ENCODE measurements around the gene ZDHHC24.
"Not testable (repeated sequence)": the region's sequence is repeated elsewhere in the genome, so short reads cannot be mapped to it uniquely, and the experiment has no call there.

DNA sequence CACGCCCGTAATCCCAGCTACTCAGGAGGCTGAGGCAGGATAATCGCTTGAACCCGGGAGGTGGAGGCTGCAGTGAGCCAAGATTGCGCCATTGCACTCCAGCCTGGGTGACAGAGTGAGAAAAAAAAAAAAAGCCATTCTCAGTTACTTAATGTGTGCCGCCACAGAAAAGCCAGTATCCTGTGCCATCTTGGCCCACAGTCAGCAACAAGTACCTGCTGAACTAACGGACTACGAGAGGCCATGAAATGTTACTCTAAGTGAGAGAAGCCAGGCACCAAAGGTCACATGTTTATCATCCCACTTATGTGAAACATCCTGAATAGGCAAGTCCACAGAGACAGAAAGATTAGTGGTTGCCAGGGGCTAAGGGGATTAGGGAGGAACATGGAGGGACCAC is 5.2 kb downstream of the ZDHHC24 start:
- TF ChIP-seq, protein P1, sequence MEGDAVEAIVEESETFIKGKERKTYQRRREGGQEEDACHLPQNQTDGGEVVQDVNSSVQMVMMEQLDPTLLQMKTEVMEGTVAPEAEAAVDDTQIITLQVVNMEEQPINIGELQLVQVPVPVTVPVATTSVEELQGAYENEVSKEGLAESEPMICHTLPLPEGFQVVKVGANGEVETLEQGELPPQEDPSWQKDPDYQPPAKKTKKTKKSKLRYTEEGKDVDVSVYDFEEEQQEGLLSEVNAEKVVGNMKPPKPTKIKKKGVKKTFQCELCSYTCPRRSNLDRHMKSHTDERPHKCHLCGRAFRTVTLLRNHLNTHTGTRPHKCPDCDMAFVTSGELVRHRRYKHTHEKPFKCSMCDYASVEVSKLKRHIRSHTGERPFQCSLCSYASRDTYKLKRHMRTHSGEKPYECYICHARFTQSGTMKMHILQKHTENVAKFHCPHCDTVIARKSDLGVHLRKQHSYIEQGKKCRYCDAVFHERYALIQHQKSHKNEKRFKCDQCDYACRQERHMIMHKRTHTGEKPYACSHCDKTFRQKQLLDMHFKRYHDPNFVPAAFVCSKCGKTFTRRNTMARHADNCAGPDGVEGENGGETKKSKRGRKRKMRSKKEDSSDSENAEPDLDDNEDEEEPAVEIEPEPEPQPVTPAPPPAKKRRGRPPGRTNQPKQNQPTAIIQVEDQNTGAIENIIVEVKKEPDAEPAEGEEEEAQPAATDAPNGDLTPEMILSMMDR (IDR thresholded peaks at IDR 0.05) = not testable (repeated sequence)
- not testable (repeated sequence) for TF ChIP-seq POLR2A (IDR thresholded peaks at IDR 0.05)

Measured in uterus (tissue), 2 donors.